Body of pancreas (tissue), 4 donors: ENCODE measurements around the gene WFS1. TPM values are rescaled to one million over a fixed set of nuclear protein-coding genes. Genes with fewer than 3 reads are reported as not detected.

Source experiments
- ATAC-seq: fragments of 150-250 bp; one replicate; pipeline ENCODE4 v1.9.1; 2016
- DNase-seq, 4 donors: peaks; one replicate each; pipeline ENCODE4 v3.0.0-alpha.2; 2019
- H3K27ac ChIP-seq, 4 donors: fragments of 200-600 bp; sonication (generic); 1 replicate in 3 of 4; 2 replicates in 1 of 4; pipeline versions ENCODE4 v1.5.1 to v1.6.1; 2016 to 2019; ENCODE audit warnings: mild to moderate bottlenecking in 1 of 4, mixed read lengths in 1 of 4, moderate library complexity in 1 of 4
- H3K27me3 ChIP-seq, 2 donors: fragments of 200-600 bp; sonication (generic); one replicate each; pipeline ENCODE4 v1.6.0; 2016; ENCODE audit warnings: mild to moderate bottlenecking in 1 of 2
- H3K36me3 ChIP-seq, 2 donors: fragments of 200-600 bp; sonication (generic); replicated peaks in 1 of 2; 2 replicates each; pipeline ENCODE4 v1.5.1; 2016; ENCODE audit warnings: low read depth in 2 of 2; ENCODE audit not compliant: insufficient read depth in 1 of 2
- H3K4me1 ChIP-seq: fragments of 200-600 bp; sonication (generic); one replicate; pipeline ENCODE4 v1.6.0; 2016
- H3K4me3 ChIP-seq, 2 donors: fragments of 200-600 bp; sonication (generic); 1 replicate in 1 of 2; 2 replicates in 1 of 2; pipeline ENCODE4 v1.5.1; 2016 to 2019
- H3K9me3 ChIP-seq, 3 donors: fragments of 200-600 bp; sonication (generic); 1 replicate in 2 of 3; 2 replicates in 1 of 3; pipeline ENCODE4 v1.5.1; 2016
- POLR2A ChIP-seq, 3 donors: fragments of 450-650 bp; IDR thresholded peaks; one replicate each; pipeline ENCODE4 v1.6.1; 2016; ENCODE audit warnings: antibody characterized with exemption in 3 of 3, mild to moderate bottlenecking in 2 of 3
- WGBS, 2 donors: methylation state at CpG; one replicate each; pipeline ENCODE4 v1.1.5; 2017; 5-methylcytosine and 5-hydroxymethylcytosine counted together
- intact Hi-C: fragments of 100-400 bp; cut with DNase I; formaldehyde crosslinking; loops from one replicate; pipeline ENCODE4 v1.15.1; 2023
- total RNA-seq, 2 donors: library from RNA; depleted of rRNA; stranded (reverse); fragments of >200 nt; gene quantifications; one replicate each; pipeline ENCODE4 v1.1.0, GENCODE V29; 2016
- TF ChIP-seq, protein P1 (sequence below), 7 experiments: fragments of 450-650 bp in 4 of 7; fragments of 200-600 bp in 3 of 7; sonication (generic) in 3 of 7; IDR thresholded peaks; one replicate each; pipeline ENCODE4 v1.5.1; 2016 to 2019; ENCODE audit warnings: antibody characterized with exemption in 7 of 7

Gene WFS1
- total RNA-seq, 2 donors from 2014 or later, result 18.4 to 31.6 TPM

DNA sequence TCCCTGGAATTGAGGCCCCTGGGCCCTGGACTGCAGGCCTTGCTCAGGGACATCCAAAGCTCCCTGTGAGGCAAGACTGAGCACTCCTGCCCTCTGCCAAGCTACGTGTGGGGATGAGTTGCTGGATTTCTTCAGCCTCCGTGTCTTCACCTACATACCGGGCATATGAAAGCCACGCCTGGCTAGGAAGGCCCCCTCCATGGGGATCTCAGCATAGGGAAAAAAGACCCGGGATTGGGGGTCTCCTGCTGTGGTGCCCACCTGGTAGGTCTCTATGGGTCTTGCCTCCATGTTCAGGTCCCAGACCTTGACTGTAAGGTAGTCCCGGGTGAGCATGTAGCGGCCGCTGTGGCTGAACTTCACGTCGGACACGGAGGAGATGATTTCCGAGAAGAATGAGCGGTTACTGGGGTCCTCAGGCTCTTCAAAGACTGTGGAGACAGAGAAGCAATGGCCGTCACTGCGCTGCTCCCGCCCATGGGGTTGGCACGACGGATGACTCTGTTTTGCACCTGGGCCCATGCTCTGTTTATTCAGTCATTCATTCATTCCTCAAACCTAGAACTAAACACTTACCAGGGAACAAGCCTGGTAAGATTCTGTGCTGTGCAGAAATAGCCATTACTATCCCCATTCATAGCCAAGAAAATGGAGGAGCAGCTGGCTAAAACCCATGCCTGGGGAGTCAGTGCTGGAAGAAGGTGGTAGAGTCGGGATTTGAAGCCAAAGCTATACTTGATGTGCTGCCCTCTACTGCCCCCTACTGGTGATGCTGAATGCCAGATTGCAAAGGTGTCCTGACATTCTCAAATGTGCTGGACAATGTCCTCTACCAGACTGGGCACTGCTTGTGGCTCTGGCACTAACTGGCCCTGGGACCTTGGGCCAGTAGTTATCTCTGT lies 63.9 kb downstream of the WFS1 start:
- ATAC-seq, result no peak
- TF ChIP-seq, protein P1, sequence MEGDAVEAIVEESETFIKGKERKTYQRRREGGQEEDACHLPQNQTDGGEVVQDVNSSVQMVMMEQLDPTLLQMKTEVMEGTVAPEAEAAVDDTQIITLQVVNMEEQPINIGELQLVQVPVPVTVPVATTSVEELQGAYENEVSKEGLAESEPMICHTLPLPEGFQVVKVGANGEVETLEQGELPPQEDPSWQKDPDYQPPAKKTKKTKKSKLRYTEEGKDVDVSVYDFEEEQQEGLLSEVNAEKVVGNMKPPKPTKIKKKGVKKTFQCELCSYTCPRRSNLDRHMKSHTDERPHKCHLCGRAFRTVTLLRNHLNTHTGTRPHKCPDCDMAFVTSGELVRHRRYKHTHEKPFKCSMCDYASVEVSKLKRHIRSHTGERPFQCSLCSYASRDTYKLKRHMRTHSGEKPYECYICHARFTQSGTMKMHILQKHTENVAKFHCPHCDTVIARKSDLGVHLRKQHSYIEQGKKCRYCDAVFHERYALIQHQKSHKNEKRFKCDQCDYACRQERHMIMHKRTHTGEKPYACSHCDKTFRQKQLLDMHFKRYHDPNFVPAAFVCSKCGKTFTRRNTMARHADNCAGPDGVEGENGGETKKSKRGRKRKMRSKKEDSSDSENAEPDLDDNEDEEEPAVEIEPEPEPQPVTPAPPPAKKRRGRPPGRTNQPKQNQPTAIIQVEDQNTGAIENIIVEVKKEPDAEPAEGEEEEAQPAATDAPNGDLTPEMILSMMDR (IDR thresholded peaks at IDR 0.05), result no peak
- TF ChIP-seq POLR2A (IDR thresholded peaks at IDR 0.05), result no peak
- intact Hi-C loops, result no loop called here
- no peak for DNase-seq
- Histone ChIP-seq H3K27ac (no peak overlapping the region), H3K9me3 (no peaks in the 10 kb centered on the region), H3K27me3 (peaks cover 0 to 5% of the 10 kb centered on the region in 2 donors), H3K4me3 (no peak overlapping the region), H3K4me1 (peaks cover 9% of the 10 kb centered on the region), H3K36me3 (no peaks in the 10 kb centered on the region)
- 73 to 80% methylated on average over 18 to 19 of the region's 19 CpGs for WGBS, 2 donors

- Histone ChIP-seq H3K27ac (no peak overlapping the region), H3K9me3 (no peaks in the 10 kb centered on the region), H3K27me3 (peaks cover 0 to 5% of the 10 kb centered on the region in 2 donors), H3K4me1 (peaks cover 9% of the 10 kb centered on the region), H3K4me3 (no peak overlapping the region), H3K36me3 (no peaks in the 10 kb centered on the region)
- intact Hi-C loops, result no loop called here
- ATAC-seq, result no peak
- TF ChIP-seq, protein P1 (IDR thresholded peaks at IDR 0.05), result no peak
- TF ChIP-seq POLR2A (IDR thresholded peaks at IDR 0.05), result no peak
- DNase-seq, result no peak
- WGBS, 2 donors, result 60% methylated on average over 4 to 5 of the region's 5 CpGs
These were observed 64.7 kb downstream of the WFS1 start for GRCh38 chr4:6334203-6334887.

- DNase-seq (no peak), ATAC-seq (no peak)
- H3K9me3 ChIP-seq, result no peaks in the 10 kb centered on the region
- no peaks in the 10 kb centered on the region for H3K36me3 ChIP-seq
- TF ChIP-seq, protein P1 (IDR thresholded peaks at IDR 0.05), result no peak
- H3K4me3 ChIP-seq, result no peak overlapping the region
- peaks cover 0 to 5% of the 10 kb centered on the region in 2 donors for H3K27me3 ChIP-seq
- no peak overlapping the region for H3K27ac ChIP-seq
- WGBS, 2 donors, result 61 to 65% methylated on average over 12 of the region's 12 CpGs
- H3K4me1 ChIP-seq, result peaks cover 9% of the 10 kb centered on the region
- intact Hi-C loops, result no loop called here
These were observed 65.5 kb downstream of the WFS1 start for GRCh38 chr4:6335040-6335590.

- Histone ChIP-seq H3K27me3 (peaks cover 0 to 5% of the 10 kb centered on the region in 2 donors), H3K27ac (no peak overlapping the region), H3K9me3 (no peaks in the 10 kb centered on the region), H3K4me1 (peaks cover 9% of the 10 kb centered on the region), H3K36me3 (no peaks in the 10 kb centered on the region), H3K4me3 (no peak overlapping the region)
- intact Hi-C loops, result no loop called here
- TF ChIP-seq, protein P1 (IDR thresholded peaks at IDR 0.05), result no peak
- no peak for TF ChIP-seq POLR2A (IDR thresholded peaks at IDR 0.05)
- WGBS, 2 donors, result 66 to 75% methylated on average over 11 to 13 of the region's 13 CpGs
- DNase-seq (no peak), ATAC-seq (no peak)
These were observed 66.5 kb downstream of the WFS1 start for GRCh38 chr4:6336166-6336565.
